GM20000 (cell line): ENCODE measurements around the gene HPCAL1.
A peak's percentile ranks its signal among the peaks of the same experiment; 100 is the strongest.

Source experiments
- DNase-seq: peaks from one replicate; pipeline ENCODE4 v3.0.0; 2012; ENCODE audit warnings: low spot score
- CTCF ChIP-seq: IDR thresholded peaks from 2 replicates; pipeline ENCODE4 v1.5.1; 2012; ENCODE audit warnings: mild to moderate bottlenecking, control low read depth; ENCODE audit errors: extremely low read depth, missing control alignments

Gene HPCAL1

GRCh38 chr2:10433947-10434885 is 131.5 kb downstream of the HPCAL1 start:
- DNase-seq, result no peak
- TF ChIP-seq CTCF, result no peak

- peak; percentile 91 for DNase-seq
- TF ChIP-seq CTCF, result peak; percentile 93
Measured at GRCh38 chr2:10434886-10435819, 132.4 kb downstream of the HPCAL1 start.

GRCh38 chr2:10435820-10436204 is 133.1 kb downstream of the HPCAL1 start:
- no peak for DNase-seq
- TF ChIP-seq CTCF, result no peak

- TF ChIP-seq CTCF, result no peak
- DNase-seq, result no peak
Measured at GRCh38 chr2:10436583-10437110, 133.9 kb downstream of the HPCAL1 start.

GRCh38 chr2:10437806-10438205 is 135.1 kb downstream of the HPCAL1 start:
- no peak for TF ChIP-seq CTCF
- DNase-seq, result no peak

- TF ChIP-seq CTCF, result no peak
- DNase-seq, result no peak
Measured at GRCh38 chr2:10438688-10439087, 136.0 kb downstream of the HPCAL1 start.
